HepG2 (cell line): ENCODE results near the gene TNS4. TPM values are rescaled to one million over a fixed set of nuclear protein-coding genes. Genes with fewer than 3 reads are reported as not detected.
A peak's percentile ranks its signal among the peaks of the same experiment; 100 is the strongest.

Experiments used
- ATAC-seq: fragments of 200-7000 bp; cut with Tn5 transposase; 3 replicates; pipeline ENCODE4 v1.9.1; 2020; ENCODE audit warnings: mild to moderate bottlenecking, moderate library complexity
- BruUV-seq: library from RNA; stranded (reverse); fragments of 400-500 nt; replicated peaks from 2 replicates; lab custom pipeline; 2021; lab: Mats Ljungman, UMichigan
- CTCF ChIA-PET: fragments of 300-600 bp; formaldehyde crosslinking; extraction: SDS; loops from one replicate; lab custom pipeline; 2021; ENCODE audit warnings: low total read pairs, inconsistent platforms, low intra/inter-chr PET ratio; lab: Yijun Ruan, JAX
- POLR2A ChIA-PET: fragments of 350-600 bp; sonication (Branson Sonifier 250); formaldehyde crosslinking; loops from one replicate; lab custom pipeline; 2020; ENCODE audit warnings: antibody characterized with exemption, inconsistent platforms; lab: Yijun Ruan, JAX
- DNase-seq: peaks from one replicate; pipeline ENCODE4 v3.0.0-alpha.2; 2015; ENCODE audit warnings: low spot score
- FAIRE-seq: peaks from 3 replicates; lab custom pipeline; 2011; peaks lifted over from hg19 to GRCh38; lab: Jason Lieb, UNC
- H2AFZ ChIP-seq: one replicate; pipeline ENCODE4 v1.6.1; 2011; ENCODE audit warnings: low read length, inconsistent platforms
- H3K27ac ChIP-seq: fragments of 300-600 bp; 3 replicates; pipeline ENCODE4 v1.8.0; 2011; ENCODE audit warnings: mixed run types, mild to moderate bottlenecking, mixed read lengths, low read length, inconsistent platforms; ENCODE audit not compliant: insufficient read depth; ENCODE audit errors: extremely low read length
- H3K27me3 ChIP-seq, 2 experiments: fragments of 200-600 bp in 1 of 2; 2 replicates in 1 of 2; 3 replicates in 1 of 2; pipeline versions ENCODE4 v1.6.0 to v1.8.0; 2011; ENCODE audit warnings: low read length in 2 of 2, mild to moderate bottlenecking in 2 of 2, moderate library complexity in 2 of 2, inconsistent platforms in 1 of 2; ENCODE audit not compliant: insufficient read depth in 2 of 2, control insufficient read depth in 1 of 2
- H3K36me3 ChIP-seq, 2 experiments: fragments of 200-600 bp in 1 of 2; replicated peaks in 1 of 2; 2 replicates in 1 of 2; 3 replicates in 1 of 2; pipeline versions ENCODE4 v1.5.1 to v1.8.0; 2011; ENCODE audit warnings: low read length in 2 of 2, inconsistent platforms in 1 of 2; ENCODE audit not compliant: insufficient read depth in 2 of 2, control insufficient read depth in 1 of 2
- H3K4me1 ChIP-seq: 2 replicates; pipeline ENCODE4 v1.5.1; 2012; ENCODE audit warnings: low read length, inconsistent platforms; ENCODE audit not compliant: insufficient read depth
- H3K4me2 ChIP-seq: 2 replicates; pipeline ENCODE4 v1.6.0; 2011; ENCODE audit warnings: low read depth, low read length, inconsistent platforms
- H3K4me3 ChIP-seq, 3 experiments: fragments of 200-600 bp in 1 of 3; sonication (generic), shearing (Covaris generic) in 1 of 3; replicated peaks in 1 of 3; 2 replicates each; pipeline ENCODE4 v1.5.1; 2011 to 2016; ENCODE audit warnings: low read length in 3 of 3, inconsistent platforms in 2 of 3, low read depth in 2 of 3, mild to moderate bottlenecking in 2 of 3, control low read depth in 1 of 3, mixed read lengths in 1 of 3; ENCODE audit not compliant: insufficient read depth in 1 of 3
- H3K79me2 ChIP-seq: one replicate; pipeline ENCODE4 v1.6.1; 2011; ENCODE audit warnings: low read length, inconsistent platforms; ENCODE audit not compliant: insufficient read depth
- H3K9ac ChIP-seq: 2 replicates; pipeline ENCODE4 v1.6.0; 2011; ENCODE audit warnings: mild to moderate bottlenecking, low read depth, low read length, inconsistent platforms; ENCODE audit not compliant: insufficient read depth
- H3K9me3 ChIP-seq: 2 replicates; pipeline ENCODE4 v1.5.1; 2012; ENCODE audit warnings: mild to moderate bottlenecking, low read length
- H4K20me1 ChIP-seq: 2 replicates; pipeline ENCODE4 v1.6.0; 2011; ENCODE audit warnings: inconsistent platforms, mild to moderate bottlenecking, low read length, moderate library complexity; ENCODE audit not compliant: insufficient read depth
- AHR ChIP-seq: IDR thresholded peaks from 2 replicates; pipeline ENCODE4 v1.6.1; 2018; ENCODE audit warnings: missing genetic modification reagents, missing compliant biosample characterization
- ESRRA ChIP-seq: sonication (generic); formaldehyde crosslinking; IDR thresholded peaks from 2 replicates; pipeline ENCODE4 v1.5.1; 2020; ENCODE audit warnings: mild to moderate bottlenecking, low read depth, missing genetic modification reagents
- MLLT10 ChIP-seq: sonication (generic); formaldehyde crosslinking; IDR thresholded peaks from 2 replicates; pipeline ENCODE4 v1.4.0; 2020; ENCODE audit warnings: missing genetic modification reagents
- MTF2 ChIP-seq: sonication (generic); formaldehyde crosslinking; IDR thresholded peaks from 2 replicates; pipeline ENCODE4 v1.5.0; 2020; ENCODE audit warnings: missing genetic modification reagents, borderline replicate concordance
- NCOA5 ChIP-seq: sonication (generic); formaldehyde crosslinking; IDR thresholded peaks from 2 replicates; pipeline ENCODE4 v1.4.0; 2020; ENCODE audit warnings: missing genetic modification reagents
- NFATC3 ChIP-seq: sonication (generic); formaldehyde crosslinking; IDR thresholded peaks from 2 replicates; pipeline ENCODE4 v1.5.1; 2020; ENCODE audit warnings: mild to moderate bottlenecking, missing genetic modification reagents
- PITX1 ChIP-seq: sonication (generic); formaldehyde crosslinking; IDR thresholded peaks from 2 replicates; pipeline ENCODE4 v1.5.1; 2020; ENCODE audit warnings: mild to moderate bottlenecking, missing genetic modification reagents
- POLR2G ChIP-seq: fragments of 200-400 bp; formaldehyde crosslinking; IDR thresholded peaks from 2 replicates; pipeline ENCODE4 v1.6.1; 2018; ENCODE audit warnings: mild to moderate bottlenecking, low read depth, low read length, moderate library complexity
- TOPORS ChIP-seq: sonication (generic); formaldehyde crosslinking; IDR thresholded peaks from 2 replicates; pipeline ENCODE4 v1.8.0; 2023; ENCODE audit warnings: mild to moderate bottlenecking, missing genetic modification reagents
- TRIM24 ChIP-seq: sonication (generic); formaldehyde crosslinking; IDR thresholded peaks from 2 replicates; pipeline ENCODE4 v1.8.0; 2022; ENCODE audit warnings: mild to moderate bottlenecking, missing genetic modification reagents
- ZBTB7A ChIP-seq: sonication (generic); formaldehyde crosslinking; IDR thresholded peaks from 2 replicates; pipeline ENCODE4 v1.8.0; 2022; ENCODE audit warnings: mild to moderate bottlenecking, missing genetic modification reagents
- ZNF230 ChIP-seq: sonication (generic); formaldehyde crosslinking; IDR thresholded peaks from 2 replicates; pipeline ENCODE4 v1.4.0; 2020; ENCODE audit warnings: mild to moderate bottlenecking, missing genetic modification reagents
- ZNF253 ChIP-seq: sonication (generic); formaldehyde crosslinking; IDR thresholded peaks from 2 replicates; pipeline ENCODE4 v1.8.0; 2022; ENCODE audit warnings: mild to moderate bottlenecking, missing genetic modification reagents, borderline replicate concordance
- ZNF570 ChIP-seq: sonication (generic); formaldehyde crosslinking; IDR thresholded peaks from 2 replicates; pipeline ENCODE4 v1.4.0; 2020; ENCODE audit warnings: mild to moderate bottlenecking, missing genetic modification reagents, borderline replicate concordance
- WGBS: methylation state at CpG from one replicate; pipeline ENCODE4 v1.1.6; 2017; ENCODE audit warnings: low lambda C conversion rate; 5-methylcytosine and 5-hydroxymethylcytosine counted together
- in situ Hi-C: cut with HindIII; loops from 2 replicates; pipeline ENCODE4 v1.10.0; 2017; ENCODE audit warnings: low pct_unique_long_range_greater_than_20kb; ENCODE audit not compliant: extremely low pct_ligation_motif_present
- intact Hi-C: fragments of 100-400 bp; cut with micrococcal nuclease; formaldehyde crosslinking; loops from one replicate; pipeline ENCODE4 v1.10.0; 2022; ENCODE audit not compliant: unreplicated experiment
- polyA plus RNA-seq, 8 experiments: library from polyadenylated mRNA; depleted of rRNA in 3 of 8; stranded (reverse) in 7 of 8; unstranded in 1 of 8; fragments of >200 nt; fragmentation: Illumina TruSeq in 4 of 8; extraction: Trizol in 4 of 8; gene quantifications; 2 replicates each; pipeline versions ENCODE4 v1.2.1 to v1.2.3, GENCODE V29; 2011 to 2016; ENCODE audit warnings: low read depth in 4 of 8, missing spikeins in 1 of 8, mixed read lengths in 1 of 8; ENCODE audit not compliant: insufficient read depth in 1 of 8
- total RNA-seq, 5 experiments: library from RNA; depleted of rRNA; stranded (reverse); fragments of >200 nt; fragmentation: Illumina TruSeq; extraction: Trizol; gene quantifications; 2 replicates each; pipeline ENCODE4 v1.2.3, GENCODE V29; 2016; ENCODE audit warnings: low read depth in 1 of 5
- TF ChIP-seq, protein P1 (sequence below): sonication (generic); formaldehyde crosslinking; IDR thresholded peaks from 2 replicates; pipeline ENCODE4 v1.4.0; 2020; ENCODE audit warnings: missing genetic modification reagents
- TF ChIP-seq, protein P2 (sequence below): sonication (generic); formaldehyde crosslinking; IDR thresholded peaks from 2 replicates; pipeline ENCODE4 v1.4.0; 2020; ENCODE audit warnings: missing genetic modification reagents, borderline replicate concordance
- TF ChIP-seq, protein P3 (sequence below): IDR thresholded peaks from 2 replicates; pipeline ENCODE4 v1.6.1; 2016; ENCODE audit warnings: mild to moderate bottlenecking
- TF ChIP-seq, protein P4 (sequence below): IDR thresholded peaks from 2 replicates; pipeline ENCODE4 v1.6.1; 2016

TNS4 gene
- total and polyA plus RNA-seq, 2 of the 13 experiments (the other 11 are each of a cell fraction or from before 2014, with no cell fraction given) = 0.58 to 2.1 TPM

DNA sequence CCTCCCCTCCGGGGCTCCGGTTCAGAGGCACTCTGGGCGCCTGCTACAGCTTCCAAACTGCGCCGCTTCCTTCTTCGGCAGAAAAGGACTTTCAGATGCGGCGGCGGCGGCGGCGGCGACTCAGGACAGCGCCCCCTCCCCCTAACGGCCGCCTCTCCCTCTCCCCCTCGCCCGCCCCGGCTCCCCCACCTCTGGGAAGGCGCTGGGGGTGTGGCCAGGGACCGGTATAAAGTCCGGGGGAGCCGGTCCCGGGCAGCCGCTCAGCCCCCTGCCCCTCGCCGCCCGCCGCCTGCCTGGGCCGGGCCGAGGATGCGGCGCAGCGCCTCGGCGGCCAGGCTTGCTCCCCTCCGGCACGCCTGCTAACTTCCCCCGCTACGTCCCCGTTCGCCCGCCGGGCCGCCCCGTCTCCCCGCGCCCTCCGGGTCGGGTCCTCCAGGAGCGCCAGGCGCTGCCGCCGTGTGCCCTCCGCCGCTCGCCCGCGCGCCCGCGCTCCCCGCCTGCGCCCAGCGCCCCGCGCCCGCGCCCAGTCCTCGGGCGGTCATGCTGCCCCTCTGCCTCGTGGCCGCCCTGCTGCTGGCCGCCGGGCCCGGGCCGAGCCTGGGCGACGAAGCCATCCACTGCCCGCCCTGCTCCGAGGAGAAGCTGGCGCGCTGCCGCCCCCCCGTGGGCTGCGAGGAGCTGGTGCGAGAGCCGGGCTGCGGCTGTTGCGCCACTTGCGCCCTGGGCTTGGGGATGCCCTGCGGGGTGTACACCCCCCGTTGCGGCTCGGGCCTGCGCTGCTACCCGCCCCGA, 58.0 kb downstream of the TNS4 start, which contains the start of gene IGFBP4:
Gene IGFBP4 (plus strand): TSS at position 255 of the 792 bp plus-strand sequence. CDS start 286 bp downstream, at position 541.
- intact Hi-C loops = loop anchor here (2.0 kb wide), 1 partner anchor 19 kb away; no protein-coding TSS in a partner anchor
- H2AFZ ChIP-seq = no peak within 1 kb of the TSS
- BruUV-seq = no TSS peak
- H4K20me1 ChIP-seq = no peaks in the 10 kb centered on the region
- 19% methylated on average over 31 of the region's 98 CpGs for WGBS
- H3K9ac ChIP-seq = peak within 1 kb of the TSS; percentile 20
- in situ Hi-C loops = loop anchor here (5.0 kb wide), 2 partner anchors 89 to 119 kb away; no protein-coding TSS in a partner anchor
- H3K4me3 ChIP-seq = peak within 1 kb of the TSS; percentile 38 to 81 (median 67)
- H3K27me3 ChIP-seq = peaks cover 1 to 6% of the 10 kb centered on the region in 2 experiments; a peak in 3 of 5 replicates
- H3K79me2 ChIP-seq = no peaks in the 10 kb centered on the region
- ATAC-seq = peak; percentile 68
- ChIA-PET POLR2A (interaction anchor here (0.7 to 1.8 kb wide), 8 partner anchors 8 to 117 kb away, joined by 3 to 8 read pairs (median 5); partner anchors contain the start of gene TOP2A), CTCF (interaction anchor here (0.8 to 1.9 kb wide), 4 partner anchors 44 to 117 kb away, joined by 3 to 8 read pairs (median 4); no protein-coding TSS in a partner anchor)
- H3K36me3 ChIP-seq = no peaks in the 10 kb centered on the region
- H3K27ac ChIP-seq = no peak within 1 kb of the TSS
- peaks cover 54% of the 10 kb centered on the region for H3K4me1 ChIP-seq
- H3K4me2 ChIP-seq = peak within 1 kb of the TSS; percentile 98
- no peak for FAIRE-seq
- no peaks in the 10 kb centered on the region for H3K9me3 ChIP-seq
- DNase-seq = peak; percentile 69
- TF ChIP-seq ZNF253 (CRISPR knock-in tag) (no peak), NFATC3 (CRISPR knock-in tag) (no peak), PITX1 (CRISPR knock-in tag) (no peak), TOPORS (CRISPR knock-in tag) (peak; percentile 94), TRIM24 (CRISPR knock-in tag) (no peak), ZBTB7A (peak; percentile 11; the same call in 1 of the 2 replicates), ESRRA (CRISPR knock-in tag) (peak; percentile 68; the same call in 1 of the 2 replicates), ZNF570 (CRISPR knock-in tag) (no peak), POLR2G (0 out of 2 replicates have a peak, but pooled peaks have one; percentile 38), MTF2 (CRISPR knock-in tag) (no peak), ZNF230 (no peak), MLLT10 (CRISPR knock-in tag) (no peak), NCOA5 (CRISPR knock-in tag) (no peak), AHR (CRISPR knock-in tag) (no peak)
- TF ChIP-seq, protein P1, sequence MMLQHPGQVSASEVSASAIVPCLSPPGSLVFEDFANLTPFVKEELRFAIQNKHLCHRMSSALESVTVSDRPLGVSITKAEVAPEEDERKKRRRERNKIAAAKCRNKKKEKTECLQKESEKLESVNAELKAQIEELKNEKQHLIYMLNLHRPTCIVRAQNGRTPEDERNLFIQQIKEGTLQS = no peak
- TF ChIP-seq, protein P2, sequence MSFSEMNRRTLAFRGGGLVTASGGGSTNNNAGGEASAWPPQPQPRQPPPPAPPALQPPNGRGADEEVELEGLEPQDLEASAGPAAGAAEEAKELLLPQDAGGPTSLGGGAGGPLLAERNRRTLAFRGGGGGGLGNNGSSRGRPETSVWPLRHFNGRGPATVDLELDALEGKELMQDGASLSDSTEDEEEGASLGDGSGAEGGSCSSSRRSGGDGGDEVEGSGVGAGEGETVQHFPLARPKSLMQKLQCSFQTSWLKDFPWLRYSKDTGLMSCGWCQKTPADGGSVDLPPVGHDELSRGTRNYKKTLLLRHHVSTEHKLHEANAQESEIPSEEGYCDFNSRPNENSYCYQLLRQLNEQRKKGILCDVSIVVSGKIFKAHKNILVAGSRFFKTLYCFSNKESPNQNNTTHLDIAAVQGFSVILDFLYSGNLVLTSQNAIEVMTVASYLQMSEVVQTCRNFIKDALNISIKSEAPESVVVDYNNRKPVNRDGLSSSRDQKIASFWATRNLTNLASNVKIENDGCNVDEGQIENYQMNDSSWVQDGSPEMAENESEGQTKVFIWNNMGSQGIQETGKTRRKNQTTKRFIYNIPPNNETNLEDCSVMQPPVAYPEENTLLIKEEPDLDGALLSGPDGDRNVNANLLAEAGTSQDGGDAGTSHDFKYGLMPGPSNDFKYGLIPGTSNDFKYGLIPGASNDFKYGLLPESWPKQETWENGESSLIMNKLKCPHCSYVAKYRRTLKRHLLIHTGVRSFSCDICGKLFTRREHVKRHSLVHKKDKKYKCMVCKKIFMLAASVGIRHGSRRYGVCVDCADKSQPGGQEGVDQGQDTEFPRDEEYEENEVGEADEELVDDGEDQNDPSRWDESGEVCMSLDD (CRISPR knock-in tag) = no peak; the same call in 1 of the 2 replicates
- TF ChIP-seq, protein P3, sequence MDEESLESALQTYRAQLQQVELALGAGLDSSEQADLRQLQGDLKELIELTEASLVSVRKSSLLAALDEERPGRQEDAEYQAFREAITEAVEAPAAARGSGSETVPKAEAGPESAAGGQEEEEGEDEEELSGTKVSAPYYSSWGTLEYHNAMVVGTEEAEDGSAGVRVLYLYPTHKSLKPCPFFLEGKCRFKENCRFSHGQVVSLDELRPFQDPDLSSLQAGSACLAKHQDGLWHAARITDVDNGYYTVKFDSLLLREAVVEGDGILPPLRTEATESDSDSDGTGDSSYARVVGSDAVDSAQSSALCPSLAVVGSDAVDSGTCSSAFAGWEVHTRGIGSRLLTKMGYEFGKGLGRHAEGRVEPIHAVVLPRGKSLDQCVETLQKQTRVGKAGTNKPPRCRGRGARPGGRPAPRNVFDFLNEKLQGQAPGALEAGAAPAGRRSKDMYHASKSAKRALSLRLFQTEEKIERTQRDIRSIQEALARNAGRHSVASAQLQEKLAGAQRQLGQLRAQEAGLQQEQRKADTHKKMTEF (CRISPR knock-in tag) = no peak; the same call in 1 of the 2 replicates
- TF ChIP-seq, protein P4, sequence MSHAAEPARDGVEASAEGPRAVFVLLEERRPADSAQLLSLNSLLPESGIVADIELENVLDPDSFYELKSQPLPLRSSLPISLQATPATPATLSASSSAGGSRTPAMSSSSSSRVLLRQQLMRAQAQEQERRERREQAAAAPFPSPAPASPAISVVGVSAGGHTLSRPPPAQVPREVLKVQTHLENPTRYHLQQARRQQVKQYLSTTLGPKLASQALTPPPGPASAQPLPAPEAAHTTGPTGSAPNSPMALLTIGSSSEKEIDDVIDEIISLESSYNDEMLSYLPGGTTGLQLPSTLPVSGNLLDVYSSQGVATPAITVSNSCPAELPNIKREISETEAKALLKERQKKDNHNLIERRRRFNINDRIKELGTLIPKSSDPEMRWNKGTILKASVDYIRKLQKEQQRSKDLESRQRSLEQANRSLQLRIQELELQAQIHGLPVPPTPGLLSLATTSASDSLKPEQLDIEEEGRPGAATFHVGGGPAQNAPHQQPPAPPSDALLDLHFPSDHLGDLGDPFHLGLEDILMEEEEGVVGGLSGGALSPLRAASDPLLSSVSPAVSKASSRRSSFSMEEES (CRISPR knock-in tag) = peak; percentile 66; the same call in 1 of the 2 replicates
